GM23338 (cell line): ENCODE measurements around the gene COL5A2.

Experiments
- CTCF ChIP-seq, 2 experiments: fragments of 200-600 bp in 1 of 2; sonication (generic) in 1 of 2; conservative IDR thresholded peaks; 2 replicates each; pipeline versions ENCODE4 v1.5.1 to v1.6.1; 2016 to 2017; ENCODE audit warnings: antibody characterized with exemption in 2 of 2, low read depth in 2 of 2, mild to moderate bottlenecking in 2 of 2, moderate library complexity in 1 of 2
- EZH2 ChIP-seq: fragments of 200-600 bp; sonication (generic); IDR thresholded peaks from one replicate; pipeline ENCODE4 v1.8.0; 2017; ENCODE audit warnings: antibody characterized with exemption, mild to moderate bottlenecking, low read depth; ENCODE audit not compliant: unreplicated experiment
- NANOG ChIP-seq: IDR thresholded peaks from 2 replicates; pipeline ENCODE4 v1.6.1; 2016; ENCODE audit warnings: antibody characterized with exemption, borderline replicate concordance
- POLR2AphosphoS5 ChIP-seq: IDR thresholded peaks from 2 replicates; pipeline ENCODE4 v1.6.1; 2016; ENCODE audit warnings: antibody characterized with exemption, low read depth
- TF ChIP-seq, protein P1 (sequence below): IDR thresholded peaks from one replicate; pipeline ENCODE4 v1.6.1; 2018; ENCODE audit warnings: antibody characterized with exemption; ENCODE audit not compliant: unreplicated experiment

- no peak for TF ChIP-seq CTCF (conservative IDR thresholded peaks at IDR 0.05; ENCODE audit: low read depth in 2 of 2)
- no peak for TF ChIP-seq EZH2
- no peak for TF ChIP-seq POLR2AphosphoS5
- TF ChIP-seq, protein P1, sequence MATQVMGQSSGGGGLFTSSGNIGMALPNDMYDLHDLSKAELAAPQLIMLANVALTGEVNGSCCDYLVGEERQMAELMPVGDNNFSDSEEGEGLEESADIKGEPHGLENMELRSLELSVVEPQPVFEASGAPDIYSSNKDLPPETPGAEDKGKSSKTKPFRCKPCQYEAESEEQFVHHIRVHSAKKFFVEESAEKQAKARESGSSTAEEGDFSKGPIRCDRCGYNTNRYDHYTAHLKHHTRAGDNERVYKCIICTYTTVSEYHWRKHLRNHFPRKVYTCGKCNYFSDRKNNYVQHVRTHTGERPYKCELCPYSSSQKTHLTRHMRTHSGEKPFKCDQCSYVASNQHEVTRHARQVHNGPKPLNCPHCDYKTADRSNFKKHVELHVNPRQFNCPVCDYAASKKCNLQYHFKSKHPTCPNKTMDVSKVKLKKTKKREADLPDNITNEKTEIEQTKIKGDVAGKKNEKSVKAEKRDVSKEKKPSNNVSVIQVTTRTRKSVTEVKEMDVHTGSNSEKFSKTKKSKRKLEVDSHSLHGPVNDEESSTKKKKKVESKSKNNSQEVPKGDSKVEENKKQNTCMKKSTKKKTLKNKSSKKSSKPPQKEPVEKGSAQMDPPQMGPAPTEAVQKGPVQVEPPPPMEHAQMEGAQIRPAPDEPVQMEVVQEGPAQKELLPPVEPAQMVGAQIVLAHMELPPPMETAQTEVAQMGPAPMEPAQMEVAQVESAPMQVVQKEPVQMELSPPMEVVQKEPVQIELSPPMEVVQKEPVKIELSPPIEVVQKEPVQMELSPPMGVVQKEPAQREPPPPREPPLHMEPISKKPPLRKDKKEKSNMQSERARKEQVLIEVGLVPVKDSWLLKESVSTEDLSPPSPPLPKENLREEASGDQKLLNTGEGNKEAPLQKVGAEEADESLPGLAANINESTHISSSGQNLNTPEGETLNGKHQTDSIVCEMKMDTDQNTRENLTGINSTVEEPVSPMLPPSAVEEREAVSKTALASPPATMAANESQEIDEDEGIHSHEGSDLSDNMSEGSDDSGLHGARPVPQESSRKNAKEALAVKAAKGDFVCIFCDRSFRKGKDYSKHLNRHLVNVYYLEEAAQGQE, result no peak
- no peak for TF ChIP-seq NANOG
Observed at GRCh38 chr2:189125195-189125594, 54.4 kb downstream of the COL5A2 start.
